ENCODE data around the gene TSPAN17. TPM values are rescaled to one million over a fixed set of nuclear protein-coding genes. Genes with fewer than 3 reads are reported as not detected.

TSPAN17 gene
- total and polyA plus RNA-seq, 7 donors, result 22.5 to 51.9 (median 25.8) TPM

DNA sequence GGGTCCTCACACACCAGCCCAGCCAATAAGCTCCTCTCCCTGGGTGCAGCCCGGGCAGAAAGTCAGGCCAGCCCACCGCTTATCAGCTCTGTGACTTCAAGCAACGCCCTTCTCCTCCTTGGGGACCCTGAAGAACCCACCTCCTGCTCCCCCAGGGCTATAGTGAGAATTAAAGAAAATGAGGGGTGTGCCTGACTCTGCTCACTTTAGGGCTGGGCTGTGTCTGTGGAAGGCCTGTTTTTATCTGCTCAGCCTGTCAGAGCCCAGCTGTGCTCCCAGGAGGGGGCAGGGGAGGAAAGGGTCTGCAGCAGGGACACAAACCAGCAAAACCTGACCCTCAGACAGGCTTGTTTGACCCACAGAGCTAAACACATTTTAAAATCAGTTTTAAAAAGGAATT is 41.3 kb upstream of the TSPAN17 start:
- Histone ChIP-seq H3K4me3 (no peak overlapping the region), H3K9me3 (no peaks in the 10 kb centered on the region), H3K27ac (no peak overlapping the region), H3K36me3 (ENCODE audit: insufficient read depth in 1 of 2, low read depth in 1 of 2) (no peaks in the 10 kb centered on the region), H3K4me1 (no peaks in the 10 kb centered on the region), H3K27me3 (ENCODE audit: insufficient read depth in 3 of 3, low read length in 2 of 3) (peaks cover 0 to 29% (median 3%) of the 10 kb centered on the region in 3 donors)
- TF ChIP-seq, protein P1, sequence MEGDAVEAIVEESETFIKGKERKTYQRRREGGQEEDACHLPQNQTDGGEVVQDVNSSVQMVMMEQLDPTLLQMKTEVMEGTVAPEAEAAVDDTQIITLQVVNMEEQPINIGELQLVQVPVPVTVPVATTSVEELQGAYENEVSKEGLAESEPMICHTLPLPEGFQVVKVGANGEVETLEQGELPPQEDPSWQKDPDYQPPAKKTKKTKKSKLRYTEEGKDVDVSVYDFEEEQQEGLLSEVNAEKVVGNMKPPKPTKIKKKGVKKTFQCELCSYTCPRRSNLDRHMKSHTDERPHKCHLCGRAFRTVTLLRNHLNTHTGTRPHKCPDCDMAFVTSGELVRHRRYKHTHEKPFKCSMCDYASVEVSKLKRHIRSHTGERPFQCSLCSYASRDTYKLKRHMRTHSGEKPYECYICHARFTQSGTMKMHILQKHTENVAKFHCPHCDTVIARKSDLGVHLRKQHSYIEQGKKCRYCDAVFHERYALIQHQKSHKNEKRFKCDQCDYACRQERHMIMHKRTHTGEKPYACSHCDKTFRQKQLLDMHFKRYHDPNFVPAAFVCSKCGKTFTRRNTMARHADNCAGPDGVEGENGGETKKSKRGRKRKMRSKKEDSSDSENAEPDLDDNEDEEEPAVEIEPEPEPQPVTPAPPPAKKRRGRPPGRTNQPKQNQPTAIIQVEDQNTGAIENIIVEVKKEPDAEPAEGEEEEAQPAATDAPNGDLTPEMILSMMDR (IDR thresholded peaks at IDR 0.05), result no peak
- no peak for ATAC-seq
- intact Hi-C loops (cut with DNase I), result no loop called here
- WGBS, 3 donors, result 37 to 64% (median 54%) methylated on average over 3 of the region's 3 CpGs
- DNase-seq, result no peak

DNA sequence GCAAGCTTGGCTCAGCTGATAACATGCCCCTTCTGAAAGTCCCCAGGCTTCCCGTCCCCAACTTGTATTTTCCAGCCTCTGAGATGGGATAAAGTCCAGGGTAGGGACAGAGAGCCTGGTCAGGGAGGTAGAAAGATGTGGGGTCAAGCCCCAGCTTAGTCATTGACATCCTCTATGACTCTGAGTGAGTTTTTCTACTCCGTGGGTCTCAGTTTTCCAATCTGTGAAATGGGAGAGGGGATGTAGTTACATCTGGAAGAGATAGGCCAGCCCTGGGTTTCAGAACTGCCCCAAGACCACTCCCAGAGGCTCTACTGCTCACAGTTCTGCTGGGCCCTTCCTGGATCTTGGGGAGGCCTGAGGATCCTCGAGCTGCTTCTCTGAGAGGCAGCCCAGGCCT is 40.4 kb upstream of the TSPAN17 start:
- peaks cover 0 to 35% (median 3%) of the 10 kb centered on the region in 3 donors for H3K27me3 ChIP-seq (ENCODE audit: insufficient read depth in 3 of 3, low read length in 2 of 3)
- intact Hi-C loops (cut with DNase I), result no loop called here
- H3K4me3 ChIP-seq, result no peak overlapping the region
- H3K9me3 ChIP-seq, result no peaks in the 10 kb centered on the region
- no peaks in the 10 kb centered on the region for H3K4me1 ChIP-seq
- no peak for ATAC-seq
- TF ChIP-seq, protein P1 (IDR thresholded peaks at IDR 0.05), result no peak
- no peaks in the 10 kb centered on the region for H3K36me3 ChIP-seq (ENCODE audit: insufficient read depth in 1 of 2, low read depth in 1 of 2)
- no peak for DNase-seq
- no peak overlapping the region for H3K27ac ChIP-seq
- WGBS, 3 donors, result 79 to 85% (median 80%) methylated on average over 3 of the region's 3 CpGs

DNA sequence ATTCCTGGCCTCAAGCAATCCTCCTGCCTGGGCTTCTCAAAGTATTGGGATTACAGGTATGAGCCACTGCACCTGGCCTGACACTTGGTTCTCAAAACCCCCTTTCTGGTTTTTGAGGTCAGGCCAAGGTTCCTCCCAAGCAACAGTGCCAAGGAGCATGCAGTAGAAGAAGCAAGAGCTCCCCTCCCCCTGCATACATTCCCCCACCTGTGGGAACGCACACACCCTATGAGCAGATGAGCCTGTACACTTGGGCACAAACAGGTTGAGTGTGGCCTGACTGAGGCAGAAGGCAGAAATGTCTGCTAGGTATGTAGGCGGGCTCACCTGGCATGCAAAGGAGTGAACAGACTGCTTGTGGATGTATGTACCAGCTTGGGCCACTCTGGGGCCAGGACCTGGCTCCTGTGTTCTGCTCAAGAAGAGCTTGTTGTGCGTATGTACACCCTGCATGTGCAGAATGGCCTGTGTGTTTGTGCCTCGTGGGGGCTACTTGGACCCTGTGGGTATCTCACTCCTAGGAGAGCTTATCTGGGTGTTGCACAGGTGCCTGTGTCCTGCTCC is 39.1 kb upstream of the TSPAN17 start:
- H3K27me3 ChIP-seq (ENCODE audit: insufficient read depth in 3 of 3, low read length in 2 of 3), result peaks cover 0 to 40% (median 3%) of the 10 kb centered on the region in 3 donors
- H3K4me1 ChIP-seq, result no peaks in the 10 kb centered on the region
- ATAC-seq (no peak), DNase-seq (no peak)
- no peak overlapping the region for H3K4me3 ChIP-seq
- intact Hi-C loops (cut with DNase I), result no loop called here
- 92 to 96% (median 96%) methylated on average over 4 of the region's 4 CpGs for WGBS, 3 donors
- TF ChIP-seq, protein P1 (IDR thresholded peaks at IDR 0.05), result no peak
- no peaks in the 10 kb centered on the region for H3K36me3 ChIP-seq (ENCODE audit: insufficient read depth in 1 of 2, low read depth in 1 of 2)
- H3K9me3 ChIP-seq, result no peaks in the 10 kb centered on the region
- no peak overlapping the region for H3K27ac ChIP-seq

DNA sequence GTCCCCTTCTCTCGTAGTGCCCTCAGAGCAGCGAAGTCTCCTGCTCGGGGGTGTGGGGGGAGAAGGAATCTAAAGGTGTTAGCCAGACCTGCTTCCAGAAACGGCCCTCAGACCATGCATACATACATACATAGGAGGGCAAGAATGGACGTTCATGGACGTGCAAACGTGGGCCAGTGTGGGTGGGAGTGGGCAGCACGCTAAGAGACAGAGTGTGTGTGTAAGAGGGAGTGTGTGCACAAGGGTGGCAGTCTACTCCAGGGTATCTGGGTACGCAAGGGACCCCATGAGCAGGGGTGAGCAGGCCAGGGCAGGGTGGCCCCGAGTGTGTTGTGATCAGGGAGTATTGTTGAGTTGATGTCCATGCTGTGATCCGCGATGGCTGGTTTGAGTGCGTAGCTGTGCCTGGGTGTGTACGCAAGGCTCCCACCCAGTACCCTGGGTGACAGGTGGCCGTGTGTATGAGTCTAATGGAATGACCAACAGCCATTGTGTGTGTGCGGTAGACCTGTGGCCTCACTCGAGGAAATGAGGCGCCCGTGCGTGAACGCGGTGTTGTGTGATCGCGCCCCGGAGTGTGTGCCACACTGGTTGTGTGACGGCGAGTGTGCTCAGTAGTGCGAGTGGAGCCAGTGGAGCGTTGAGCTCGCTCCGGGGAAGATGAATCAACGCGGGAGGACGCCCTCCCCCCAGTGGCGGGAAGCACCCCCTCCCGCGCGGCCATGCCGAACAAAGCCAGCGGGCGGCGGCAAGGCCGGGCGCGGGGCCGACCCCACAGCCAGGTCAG is 38.2 kb upstream of the TSPAN17 start:
- H3K4me1 ChIP-seq, result no peaks in the 10 kb centered on the region
- ATAC-seq, result peak in 1 of 4 donors; percentile 5
- H3K27ac ChIP-seq, result no peak overlapping the region
- no peak for DNase-seq
- peak overlapping the region; percentile 67 for H3K4me3 ChIP-seq
- no peaks in the 10 kb centered on the region for H3K9me3 ChIP-seq
- H3K27me3 ChIP-seq (ENCODE audit: insufficient read depth in 3 of 3, low read length in 2 of 3), result peaks cover 0 to 38% (median 3%) of the 10 kb centered on the region in 3 donors
- intact Hi-C loops (cut with DNase I), result no loop called here
- TF ChIP-seq, protein P1 (IDR thresholded peaks at IDR 0.05), result no peak
- 27 to 42% (median 34%) methylated on average over 31 to 46 of the region's 46 CpGs for WGBS, 3 donors
- H3K36me3 ChIP-seq (ENCODE audit: insufficient read depth in 1 of 2, low read depth in 1 of 2), result no peaks in the 10 kb centered on the region

Measured in psoas muscle (tissue), 8 donors.